PFSK-1 (cell line): ENCODE results near the gene HEYL.

Experiments used
- FOXP2 ChIP-seq: optimal IDR thresholded peaks from 2 replicates; pipeline ENCODE3; 2011; ENCODE audit warnings: borderline replicate concordance, control low read depth, inconsistent platforms; ENCODE audit not compliant: insufficient read depth; ENCODE audit errors: extremely low read length, extremely low read depth
- POLR2AphosphoS5 ChIP-seq: IDR thresholded peaks from 2 replicates; pipeline ENCODE4 v1.6.1; 2012; ENCODE audit warnings: low read depth, mild to moderate bottlenecking, control low read depth, low read length, moderate library complexity
- SIN3A ChIP-seq: IDR thresholded peaks from 2 replicates; pipeline ENCODE4 v1.6.1; 2012; ENCODE audit warnings: mild to moderate bottlenecking, low read length, moderate library complexity, borderline replicate concordance; ENCODE audit not compliant: insufficient read depth
- TAF1 ChIP-seq: IDR thresholded peaks from 2 replicates; pipeline ENCODE4 v1.6.1; 2012; ENCODE audit warnings: low read length, control low read depth, borderline replicate concordance; ENCODE audit not compliant: insufficient read depth
- TF ChIP-seq, protein P1 (sequence below), 2 experiments: IDR thresholded peaks; 2 replicates each; pipeline versions ENCODE4 v1.6.1 to v1.8.0; 2011 to 2012; ENCODE audit warnings: low read depth in 2 of 2, low read length in 2 of 2, control low read depth in 1 of 2, inconsistent platforms in 1 of 2, mild to moderate bottlenecking in 1 of 2, moderate library complexity in 1 of 2; ENCODE audit not compliant: insufficient read depth in 1 of 2

HEYL gene

GRCh38 chr1:39642796-39643195 lies 3.4 kb upstream of the HEYL start:
- TF ChIP-seq TAF1, result no peak
- TF ChIP-seq SIN3A, result no peak
- no peak for TF ChIP-seq FOXP2
- TF ChIP-seq POLR2AphosphoS5, result no peak
- TF ChIP-seq, protein P1, sequence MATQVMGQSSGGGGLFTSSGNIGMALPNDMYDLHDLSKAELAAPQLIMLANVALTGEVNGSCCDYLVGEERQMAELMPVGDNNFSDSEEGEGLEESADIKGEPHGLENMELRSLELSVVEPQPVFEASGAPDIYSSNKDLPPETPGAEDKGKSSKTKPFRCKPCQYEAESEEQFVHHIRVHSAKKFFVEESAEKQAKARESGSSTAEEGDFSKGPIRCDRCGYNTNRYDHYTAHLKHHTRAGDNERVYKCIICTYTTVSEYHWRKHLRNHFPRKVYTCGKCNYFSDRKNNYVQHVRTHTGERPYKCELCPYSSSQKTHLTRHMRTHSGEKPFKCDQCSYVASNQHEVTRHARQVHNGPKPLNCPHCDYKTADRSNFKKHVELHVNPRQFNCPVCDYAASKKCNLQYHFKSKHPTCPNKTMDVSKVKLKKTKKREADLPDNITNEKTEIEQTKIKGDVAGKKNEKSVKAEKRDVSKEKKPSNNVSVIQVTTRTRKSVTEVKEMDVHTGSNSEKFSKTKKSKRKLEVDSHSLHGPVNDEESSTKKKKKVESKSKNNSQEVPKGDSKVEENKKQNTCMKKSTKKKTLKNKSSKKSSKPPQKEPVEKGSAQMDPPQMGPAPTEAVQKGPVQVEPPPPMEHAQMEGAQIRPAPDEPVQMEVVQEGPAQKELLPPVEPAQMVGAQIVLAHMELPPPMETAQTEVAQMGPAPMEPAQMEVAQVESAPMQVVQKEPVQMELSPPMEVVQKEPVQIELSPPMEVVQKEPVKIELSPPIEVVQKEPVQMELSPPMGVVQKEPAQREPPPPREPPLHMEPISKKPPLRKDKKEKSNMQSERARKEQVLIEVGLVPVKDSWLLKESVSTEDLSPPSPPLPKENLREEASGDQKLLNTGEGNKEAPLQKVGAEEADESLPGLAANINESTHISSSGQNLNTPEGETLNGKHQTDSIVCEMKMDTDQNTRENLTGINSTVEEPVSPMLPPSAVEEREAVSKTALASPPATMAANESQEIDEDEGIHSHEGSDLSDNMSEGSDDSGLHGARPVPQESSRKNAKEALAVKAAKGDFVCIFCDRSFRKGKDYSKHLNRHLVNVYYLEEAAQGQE (IDR thresholded peaks at IDR 0.05; ENCODE audit: insufficient read depth in 1 of 2, low read depth in 2 of 2, low read length in 2 of 2), result no peak

DNA sequence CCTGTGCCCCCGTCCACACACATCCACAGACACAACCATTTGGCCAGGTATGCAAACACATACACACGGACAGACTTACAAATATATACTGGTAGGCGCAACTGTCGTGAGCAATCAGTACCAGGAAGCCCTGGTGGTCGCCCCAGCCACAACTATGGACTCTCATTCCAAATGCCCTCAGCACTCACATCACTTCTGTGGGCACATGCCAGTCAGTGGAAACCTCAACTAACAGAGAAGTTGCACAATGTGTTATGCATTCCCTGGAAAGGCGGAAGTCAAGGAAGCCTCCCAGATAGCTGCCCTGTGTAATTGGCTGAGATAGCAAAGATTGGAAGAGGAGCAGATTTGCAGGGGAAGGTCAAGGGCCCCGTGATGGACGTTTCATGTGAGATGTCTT lies 1.4 kb upstream of the HEYL start:
- TF ChIP-seq TAF1 (no peak), POLR2AphosphoS5 (no peak), SIN3A (no peak)
- TF ChIP-seq, protein P1 (IDR thresholded peaks at IDR 0.05; ENCODE audit: insufficient read depth in 1 of 2, low read depth in 2 of 2, low read length in 2 of 2), result no peak

DNA sequence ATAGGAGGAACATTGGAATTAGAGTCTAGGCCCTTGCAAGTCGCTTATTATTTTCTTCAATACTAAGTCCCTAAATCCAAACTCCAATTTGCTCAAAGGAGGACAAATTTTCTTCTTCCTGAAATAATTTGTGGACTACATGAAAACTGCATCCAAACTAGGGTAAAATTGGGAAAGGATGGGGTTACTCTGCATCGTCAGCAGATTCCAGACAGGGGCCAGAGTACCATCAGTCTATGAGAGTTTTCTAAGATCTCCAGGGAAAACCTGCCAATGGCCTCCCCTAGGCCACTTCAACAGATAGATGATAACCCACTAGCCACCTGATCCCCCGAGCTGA lies 508 bp downstream of the HEYL start:
- TF ChIP-seq SIN3A (no peak), FOXP2 (no peak), POLR2AphosphoS5 (no peak), TAF1 (no peak)
- TF ChIP-seq, protein P1 (IDR thresholded peaks at IDR 0.05; ENCODE audit: insufficient read depth in 1 of 2, low read depth in 2 of 2, low read length in 2 of 2), result no peak

DNA sequence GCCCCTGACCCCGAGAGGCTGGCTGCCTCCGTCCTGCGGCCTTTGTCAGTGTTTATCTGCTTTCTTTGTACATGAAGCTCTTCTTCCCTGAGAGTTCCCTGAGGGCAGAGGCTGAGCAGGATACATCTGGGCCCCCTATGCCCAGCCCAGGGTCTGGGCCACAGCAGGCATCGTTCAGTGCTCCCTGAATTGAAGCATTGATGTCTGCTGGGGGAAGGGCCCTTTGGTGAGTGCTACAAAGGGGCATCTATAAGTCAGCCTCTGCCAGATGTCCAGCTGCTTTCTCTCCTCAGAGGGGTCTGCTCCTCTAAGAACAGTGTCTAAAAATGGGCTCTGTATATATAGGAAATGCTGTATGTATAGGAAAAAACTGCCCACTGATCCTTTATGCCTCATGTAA lies 2.1 kb downstream of the HEYL start:
- TF ChIP-seq, protein P1 (IDR thresholded peaks at IDR 0.05; ENCODE audit: insufficient read depth in 1 of 2, low read depth in 2 of 2, low read length in 2 of 2), result no peak
- TF ChIP-seq SIN3A (no peak), TAF1 (no peak), POLR2AphosphoS5 (no peak), FOXP2 (no peak)

DNA sequence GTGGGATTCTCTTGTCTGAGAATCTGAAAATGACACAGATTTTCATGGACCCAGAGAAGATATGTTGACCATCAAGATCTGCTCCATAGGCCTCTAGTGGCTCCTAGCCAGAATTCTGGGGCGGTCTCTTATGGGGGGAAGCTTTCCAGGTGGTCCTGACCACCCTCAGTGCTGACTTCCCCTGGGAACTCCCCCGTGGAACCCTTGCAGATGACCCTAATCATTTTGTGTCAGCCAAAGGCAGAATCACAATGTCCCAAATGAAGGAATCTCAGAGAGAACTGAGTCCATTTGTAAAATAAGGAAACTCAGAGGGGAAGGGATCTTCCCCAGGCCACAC lies 3.6 kb downstream of the HEYL start:
- TF ChIP-seq SIN3A (no peak), TAF1 (no peak), FOXP2 (no peak), POLR2AphosphoS5 (no peak)
- TF ChIP-seq, protein P1 (IDR thresholded peaks at IDR 0.05; ENCODE audit: insufficient read depth in 1 of 2, low read depth in 2 of 2, low read length in 2 of 2), result no peak
